ENCODE measurements around the gene NIT1. TPM values are rescaled to one million over a fixed set of nuclear protein-coding genes. Genes with fewer than 3 reads are reported as not detected.

The NIT1 gene
- total and polyA plus RNA-seq, 2 of the 8 experiments (the other 6 are each of a cell fraction or from before 2014, with no cell fraction given), result 33.0 to 40.4 TPM

- H3K18ac ChIP-seq (ENCODE audit: extremely low read depth, low read length), result no peak overlapping the region
- H3K4ac ChIP-seq (replicated peaks; ENCODE audit: insufficient read length, low read depth, low read length), result no peak overlapping the region
- no peak overlapping the region for H3K56ac ChIP-seq (replicated peaks; ENCODE audit: insufficient read length, low read depth, low read length)
- H3K36me3 ChIP-seq (ENCODE audit: control insufficient read depth in 2 of 4, insufficient read depth in 4 of 4, low read length in 3 of 4), result peaks cover 16 to 58% (median 33%) of the 10 kb centered on the region in 4 experiments
- peaks cover 4 to 10% (median 5%) of the 10 kb centered on the region in 4 experiments; a peak in 6 of 7 replicates for H3K4me1 ChIP-seq (replicated peaks in 1 of 4; ENCODE audit: control insufficient read depth in 3 of 4, insufficient read depth in 4 of 4, low read length in 3 of 4)
- no peak overlapping the region for H2BK15ac ChIP-seq (ENCODE audit: low read length)
- H3K27ac ChIP-seq (ENCODE audit: low read depth, low read length), result no peak overlapping the region
- CTCF ChIA-PET (ENCODE audit: partially characterized antibody), result interaction anchor here (0.6 to 1.4 kb wide), 5 partner anchors 20 to 1076 kb away, joined by 3 to 4 read pairs (median 3); no protein-coding TSS in a partner anchor
- POLR2A ChIA-PET (ENCODE audit: partially characterized antibody), result interaction anchor here (0.8 to 1.2 kb wide), 5 partner anchors 16 to 167 kb away, joined by 3 to 6 read pairs (median 3); partner anchors contain the start of gene PPOX
- DNase-seq (ENCODE audit: low read depth in 1 of 2, low spot score in 2 of 2) (no peak), FAIRE-seq (no peak)
- H4K5ac ChIP-seq (ENCODE audit: insufficient read length, low read depth, low read length), result no peak overlapping the region
- no peak overlapping the region for H4K91ac ChIP-seq (replicated peaks; ENCODE audit: insufficient read length, low read length)
- no peaks in the 10 kb centered on the region for H3K27me3 ChIP-seq (replicated peaks in 1 of 4; ENCODE audit: control insufficient read depth in 3 of 4, extremely low read depth in 1 of 4, insufficient read depth in 3 of 4, low read length in 3 of 4)
- peaks cover 11% of the 10 kb centered on the region for H3K79me1 ChIP-seq (ENCODE audit: low read depth, low read length)
- no peaks in the 10 kb centered on the region for H3K9me3 ChIP-seq (ENCODE audit: insufficient read depth in 2 of 2, low read depth in 1 of 2, low read length in 1 of 2)
- H2AK5ac ChIP-seq (ENCODE audit: low read depth, low read length), result no peak overlapping the region
- no peak overlapping the region for H2BK12ac ChIP-seq (ENCODE audit: low read depth, low read length)
- H3K4me2 ChIP-seq (ENCODE audit: insufficient read depth in 1 of 2, low read depth in 2 of 2, low read length in 2 of 2), result no peak overlapping the region
- H3K23ac ChIP-seq (ENCODE audit: insufficient read length), result no peak overlapping the region
- peaks cover 0 to 32% of the 10 kb centered on the region in 2 experiments; a peak in 2 of 4 replicates for H3K79me2 ChIP-seq (ENCODE audit: control insufficient read depth in 1 of 2, insufficient read depth in 2 of 2, low read length in 2 of 2)
- H3K9ac ChIP-seq (replicated peaks in 1 of 4; ENCODE audit: extremely low read depth in 1 of 4, low read depth in 3 of 4, low read length in 3 of 4), result no peak overlapping the region
- no peak overlapping the region for H2BK120ac ChIP-seq (replicated peaks; ENCODE audit: low read depth, low read length)
- no peak overlapping the region for H2AFZ ChIP-seq (ENCODE audit: low read length)
- H2BK5ac ChIP-seq (ENCODE audit: low read depth, low read length), result no peak overlapping the region
- no peak overlapping the region for H3K14ac ChIP-seq (ENCODE audit: insufficient read length)
- peaks cover 12% of the 10 kb centered on the region for H3K23me2 ChIP-seq (ENCODE audit: low read depth, low read length)
- H4K8ac ChIP-seq (ENCODE audit: extremely low read depth, insufficient read depth, low read length), result no peak overlapping the region
- H2BK20ac ChIP-seq (ENCODE audit: low read length), result no peak overlapping the region
- 86% methylated on average over 3 of the region's 3 CpGs; no CpG with 5 or more reads in 1 of the 2 experiments for WGBS, 2 experiments (ENCODE audit: extremely low coverage in 1 of 2, insufficient coverage in 1 of 2, insufficient read length in 1 of 2, insufficient replicate concordance in 2 of 2, low coverage in 1 of 2, low lambda C conversion rate in 2 of 2, missing lambda C conversion rate in 1 of 2)
- no peak overlapping the region for H3K4me3 ChIP-seq (ENCODE audit: extremely low read depth in 1 of 4, insufficient read depth in 2 of 4, low read depth in 3 of 4, low read length in 4 of 4)
- H4K20me1 ChIP-seq (replicated peaks in 1 of 2; ENCODE audit: control insufficient read depth in 1 of 2, insufficient read depth in 2 of 2, low read length in 2 of 2), result peaks cover 0 to 16% of the 10 kb centered on the region in 2 experiments
Measured at GRCh38 chr1:161121042-161121650, 3.2 kb downstream of the NIT1 start.

Measured in H1 (cell line).